ENCODE measurements around the gene ACAA1. TPM values are rescaled to one million over a fixed set of nuclear protein-coding genes. Genes with fewer than 3 reads are reported as not detected.

The ACAA1 gene
- total and polyA plus RNA-seq, 10 of the 15 experiments (the other 5 are each of a cell fraction or from before 2014, with no cell fraction given): 5.7 to 85.4 (median 60.6) TPM

GRCh38 chr3:38147421-38147820, 10.5 kb upstream of the ACAA1 start (continued):
- TF ChIP-seq, protein P1, sequence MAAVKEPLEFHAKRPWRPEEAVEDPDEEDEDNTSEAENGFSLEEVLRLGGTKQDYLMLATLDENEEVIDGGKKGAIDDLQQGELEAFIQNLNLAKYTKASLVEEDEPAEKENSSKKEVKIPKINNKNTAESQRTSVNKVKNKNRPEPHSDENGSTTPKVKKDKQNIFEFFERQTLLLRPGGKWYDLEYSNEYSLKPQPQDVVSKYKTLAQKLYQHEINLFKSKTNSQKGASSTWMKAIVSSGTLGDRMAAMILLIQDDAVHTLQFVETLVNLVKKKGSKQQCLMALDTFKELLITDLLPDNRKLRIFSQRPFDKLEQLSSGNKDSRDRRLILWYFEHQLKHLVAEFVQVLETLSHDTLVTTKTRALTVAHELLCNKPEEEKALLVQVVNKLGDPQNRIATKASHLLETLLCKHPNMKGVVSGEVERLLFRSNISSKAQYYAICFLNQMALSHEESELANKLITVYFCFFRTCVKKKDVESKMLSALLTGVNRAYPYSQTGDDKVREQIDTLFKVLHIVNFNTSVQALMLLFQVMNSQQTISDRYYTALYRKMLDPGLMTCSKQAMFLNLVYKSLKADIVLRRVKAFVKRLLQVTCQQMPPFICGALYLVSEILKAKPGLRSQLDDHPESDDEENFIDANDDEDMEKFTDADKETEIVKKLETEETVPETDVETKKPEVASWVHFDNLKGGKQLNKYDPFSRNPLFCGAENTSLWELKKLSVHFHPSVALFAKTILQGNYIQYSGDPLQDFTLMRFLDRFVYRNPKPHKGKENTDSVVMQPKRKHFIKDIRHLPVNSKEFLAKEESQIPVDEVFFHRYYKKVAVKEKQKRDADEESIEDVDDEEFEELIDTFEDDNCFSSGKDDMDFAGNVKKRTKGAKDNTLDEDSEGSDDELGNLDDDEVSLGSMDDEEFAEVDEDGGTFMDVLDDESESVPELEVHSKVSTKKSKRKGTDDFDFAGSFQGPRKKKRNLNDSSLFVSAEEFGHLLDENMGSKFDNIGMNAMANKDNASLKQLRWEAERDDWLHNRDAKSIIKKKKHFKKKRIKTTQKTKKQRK (IDR thresholded peaks at IDR 0.05; ENCODE audit: low read depth, low read length): no peak
- TF ChIP-seq PAX5 (IDR thresholded peaks at IDR 0.05; ENCODE audit: borderline replicate concordance, low read depth, low read length): no peak
- TF ChIP-seq STAT3 (IDR thresholded peaks at IDR 0.05; ENCODE audit: low read depth, low read length): no peak
- TF ChIP-seq TCF7 (IDR thresholded peaks at IDR 0.05; ENCODE audit: borderline replicate concordance): no peak
- TF ChIP-seq, protein P2, sequence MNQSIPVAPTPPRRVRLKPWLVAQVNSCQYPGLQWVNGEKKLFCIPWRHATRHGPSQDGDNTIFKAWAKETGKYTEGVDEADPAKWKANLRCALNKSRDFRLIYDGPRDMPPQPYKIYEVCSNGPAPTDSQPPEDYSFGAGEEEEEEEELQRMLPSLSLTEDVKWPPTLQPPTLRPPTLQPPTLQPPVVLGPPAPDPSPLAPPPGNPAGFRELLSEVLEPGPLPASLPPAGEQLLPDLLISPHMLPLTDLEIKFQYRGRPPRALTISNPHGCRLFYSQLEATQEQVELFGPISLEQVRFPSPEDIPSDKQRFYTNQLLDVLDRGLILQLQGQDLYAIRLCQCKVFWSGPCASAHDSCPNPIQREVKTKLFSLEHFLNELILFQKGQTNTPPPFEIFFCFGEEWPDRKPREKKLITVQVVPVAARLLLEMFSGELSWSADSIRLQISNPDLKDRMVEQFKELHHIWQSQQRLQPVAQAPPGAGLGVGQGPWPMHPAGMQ (IDR thresholded peaks at IDR 0.05; ENCODE audit: borderline replicate concordance): no peak
- no peak for TF ChIP-seq ZSCAN29 (IDR thresholded peaks at IDR 0.05)
- no peak for TF ChIP-seq IKZF1 (conservative IDR thresholded peaks at IDR 0.05)

DNA sequence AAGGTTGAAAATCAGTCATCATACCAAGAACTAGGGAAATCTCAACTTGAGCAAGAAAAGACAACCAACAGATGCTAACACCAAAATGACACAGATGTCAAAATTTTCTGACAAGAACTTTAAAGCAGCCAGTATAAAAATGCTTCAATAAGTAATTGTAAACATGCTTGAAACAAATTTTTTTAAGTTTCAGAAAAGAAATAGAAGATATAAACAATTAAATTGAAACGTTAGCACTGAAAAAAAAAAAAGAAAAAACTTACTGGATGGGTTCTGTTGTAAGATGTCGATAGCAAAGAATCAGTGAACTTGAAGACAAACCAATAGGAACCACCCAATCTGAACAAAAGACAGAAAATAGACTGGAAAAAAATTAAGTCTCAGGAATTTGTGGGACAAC, 9.6 kb upstream of the ACAA1 start:
- Histone ChIP-seq H2AFZ (ENCODE audit: control insufficient read depth, low read depth, low read length) (no peak overlapping the region), H3K27ac (ENCODE audit: control insufficient read depth, insufficient read depth) (no peak overlapping the region), H3K9me3 (replicated peaks; ENCODE audit: control insufficient read depth, insufficient read depth, low read length) (peaks cover 9% of the 10 kb centered on the region; the same call in 2 of the 3 replicates), H3K9ac (ENCODE audit: control insufficient read depth, insufficient read depth, low read length) (no peak overlapping the region), H3K4me3 (no peak overlapping the region), H3K79me2 (ENCODE audit: control insufficient read depth, insufficient read depth, low read length) (peaks cover under 1% of the 10 kb centered on the region; the same call in 1 of the 2 replicates), H3K4me1 (ENCODE audit: control insufficient read depth, insufficient read depth, low read length) (peaks cover 18% of the 10 kb centered on the region), H3K36me3 (ENCODE audit: control insufficient read depth in 2 of 2, insufficient read depth in 2 of 2, low read length in 1 of 2) (peaks cover 0 to 11% of the 10 kb centered on the region in 2 experiments; a peak in 1 of 4 replicates), H4K20me1 (ENCODE audit: control insufficient read depth, insufficient read depth) (no peaks in the 10 kb centered on the region), H3K4me2 (ENCODE audit: control insufficient read depth, insufficient read depth) (no peak overlapping the region), H3K27me3 (replicated peaks in 1 of 2; ENCODE audit: control insufficient read depth in 2 of 2, insufficient read depth in 2 of 2, low read length in 1 of 2) (no peaks in the 10 kb centered on the region)
- FAIRE-seq: no peak
- no peak for ATAC-seq
- SMC1A ChIA-PET (ENCODE audit: uncharacterized antibody, unreplicated experiment): no interaction called here
- WGBS (ENCODE audit: insufficient coverage, insufficient replicate concordance, low lambda C conversion rate, missing lambda C conversion rate): 75% methylated on average over 2 of the region's 2 CpGs
- intact Hi-C loops (cut with micrococcal nuclease; ENCODE audit: unreplicated experiment) (no loop called here), in situ Hi-C loops (cut with MboI) (no loop called here)
- CTCF ChIA-PET: no interaction called here
- BruUV-seq (replicated peaks): no TSS peak
- RAD21 ChIA-PET (ENCODE audit: unreplicated experiment): no interaction called here
- no peak for DNase-seq (ENCODE audit: low read depth, low spot score)
- POLR2A ChIA-PET: no interaction called here
- TF ChIP-seq TARDBP (IDR thresholded peaks at IDR 0.05; ENCODE audit: borderline replicate concordance) (no peak), ELK1 (IDR thresholded peaks at IDR 0.05; ENCODE audit: low read depth, low read length) (no peak), ZNF687 (IDR thresholded peaks at IDR 0.05) (no peak), STAT1 (conservative IDR thresholded peaks at IDR 0.05) (no peak)
- TF ChIP-seq, protein P3, sequence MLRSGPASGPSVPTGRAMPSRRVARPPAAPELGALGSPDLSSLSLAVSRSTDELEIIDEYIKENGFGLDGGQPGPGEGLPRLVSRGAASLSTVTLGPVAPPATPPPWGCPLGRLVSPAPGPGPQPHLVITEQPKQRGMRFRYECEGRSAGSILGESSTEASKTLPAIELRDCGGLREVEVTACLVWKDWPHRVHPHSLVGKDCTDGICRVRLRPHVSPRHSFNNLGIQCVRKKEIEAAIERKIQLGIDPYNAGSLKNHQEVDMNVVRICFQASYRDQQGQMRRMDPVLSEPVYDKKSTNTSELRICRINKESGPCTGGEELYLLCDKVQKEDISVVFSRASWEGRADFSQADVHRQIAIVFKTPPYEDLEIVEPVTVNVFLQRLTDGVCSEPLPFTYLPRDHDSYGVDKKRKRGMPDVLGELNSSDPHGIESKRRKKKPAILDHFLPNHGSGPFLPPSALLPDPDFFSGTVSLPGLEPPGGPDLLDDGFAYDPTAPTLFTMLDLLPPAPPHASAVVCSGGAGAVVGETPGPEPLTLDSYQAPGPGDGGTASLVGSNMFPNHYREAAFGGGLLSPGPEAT (IDR thresholded peaks at IDR 0.05; ENCODE audit: low read depth): no peak

All from GM12878 (cell line).